GM18519 (cell line): Measurements from ENCODE around the gene SPATA31A5.
"Not testable (repeated sequence)": the region's sequence is repeated elsewhere in the genome, so short reads cannot be mapped to it uniquely, and the experiment has no call there.

Source experiments
- ATAC-seq: cut with Tn5 transposase; IDR thresholded peaks from one replicate; pipeline ENCODE4 v1.9.1; 2021; ENCODE audit warnings: mild to moderate bottlenecking, moderate library complexity; ENCODE audit not compliant: unreplicated experiment, low FRiP score

The SPATA31A5 gene

DNA sequence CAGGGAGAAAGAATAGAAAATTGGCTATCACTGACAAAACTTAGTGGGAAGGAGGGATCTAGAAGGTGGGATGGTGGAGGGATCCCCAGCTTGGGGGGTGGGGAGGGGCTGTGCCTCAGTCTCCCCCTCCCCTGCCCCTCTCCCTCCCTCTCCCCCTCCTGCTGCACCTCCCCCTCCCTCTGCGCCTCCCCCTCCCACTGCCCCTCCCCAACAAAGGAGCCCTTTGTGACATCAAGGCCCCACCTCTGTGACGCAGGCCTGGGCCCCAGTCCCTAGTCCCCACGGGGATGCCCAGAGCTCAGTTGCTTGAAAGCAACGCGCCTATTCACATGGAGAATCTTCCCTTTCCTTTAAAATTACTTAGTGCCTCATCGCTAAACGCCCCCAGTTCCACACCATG is at the start of gene SPATA31A5:
Gene SPATA31A5, plus strand, starts transcription at position 301 of the 400 bp plus-strand sequence. Its CDS starts 29 bp downstream, at position 330.
- ATAC-seq: not testable (repeated sequence)

DNA sequence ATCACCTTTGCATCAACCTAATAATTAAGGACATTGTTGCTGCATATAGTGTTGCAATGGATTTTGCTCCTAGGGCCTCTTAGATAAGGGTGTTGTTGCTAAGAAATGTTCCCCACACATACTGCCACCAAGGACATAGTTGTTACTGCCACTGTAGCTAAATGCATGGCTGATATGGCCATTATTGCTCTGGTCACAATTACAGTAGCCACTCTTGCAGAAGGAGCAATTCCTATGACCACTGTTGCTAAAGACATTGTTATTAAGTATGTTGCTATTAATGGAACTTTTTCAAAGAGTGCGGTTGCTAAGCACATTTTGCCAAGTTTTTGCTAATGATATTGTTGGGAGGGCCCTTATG is 48.8 kb downstream of the SPATA31A5 start:
- not testable (repeated sequence) for ATAC-seq

DNA sequence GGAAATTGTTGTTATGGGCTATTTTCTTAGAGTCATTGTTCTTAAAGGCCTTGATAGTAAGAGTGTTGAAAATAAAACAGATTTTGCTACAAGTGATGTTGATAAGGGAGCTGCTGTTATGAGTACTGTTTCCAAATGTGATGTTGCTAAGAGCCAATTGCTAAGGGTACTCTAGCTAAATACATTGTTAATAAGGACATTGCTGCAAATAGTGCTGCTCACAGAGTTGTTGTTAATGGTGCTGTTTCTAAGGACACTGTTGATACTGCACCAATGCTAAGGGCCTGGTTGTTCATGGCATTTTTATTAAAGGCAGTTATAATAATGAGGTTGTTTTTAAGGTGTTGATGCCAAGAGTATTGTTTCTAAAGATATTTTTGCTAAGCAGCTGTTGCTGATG is 52.2 kb downstream of the SPATA31A5 start:
- ATAC-seq: not testable (repeated sequence)
